Measurements from ENCODE around the gene DNAJC1.

The DNAJC1 gene

GRCh38 chr10:21995557-21995956 is 8.0 kb downstream of the DNAJC1 start:
- Histone ChIP-seq H3K9ac (ENCODE audit: low read depth, low read length) (no peak overlapping the region), H2AFZ (ENCODE audit: low read depth, low read length) (no peak overlapping the region), H3K27ac (ENCODE audit: low read length) (no peak overlapping the region), H3K4me2 (ENCODE audit: insufficient read depth, low read length) (no peak overlapping the region), H3K9me3 (ENCODE audit: insufficient read depth, low read length, severe bottlenecking) (no peaks in the 10 kb centered on the region), H4K20me1 (ENCODE audit: insufficient read depth, low read length) (no peaks in the 10 kb centered on the region; the same call in 1 of the 2 replicates), H3K4me3 (ENCODE audit: low read depth in 1 of 2, low read length in 2 of 2) (no peak overlapping the region), H3K36me3 (ENCODE audit: insufficient read depth, low read length) (no peaks in the 10 kb centered on the region), H3K79me2 (ENCODE audit: insufficient read depth, low read length) (no peaks in the 10 kb centered on the region), H3K27me3 (ENCODE audit: insufficient read depth, low read length, poor library complexity) (no peaks in the 10 kb centered on the region), H3K4me1 (ENCODE audit: insufficient read depth, low read length) (no peaks in the 10 kb centered on the region)
- no peak for DNase-seq
- ATAC-seq (ENCODE audit: insufficient read depth, low read depth): no peak
- no peak for TF ChIP-seq CTCF (IDR thresholded peaks at IDR 0.05; ENCODE audit: borderline replicate concordance, extremely low read depth, low read length, poor library complexity, severe bottlenecking)
- TF ChIP-seq EZH2 (IDR thresholded peaks at IDR 0.05; ENCODE audit: borderline replicate concordance, low read depth, low read length, severe bottlenecking): no peak

GRCh38 chr10:21993360-21994001 is 10.0 kb downstream of the DNAJC1 start:
- no peaks in the 10 kb centered on the region for H3K79me2 ChIP-seq (ENCODE audit: insufficient read depth, low read length)
- no peaks in the 10 kb centered on the region for H3K27me3 ChIP-seq (ENCODE audit: insufficient read depth, low read length, poor library complexity)
- no peak overlapping the region for H3K4me2 ChIP-seq (ENCODE audit: insufficient read depth, low read length)
- no peak overlapping the region for H3K9ac ChIP-seq (ENCODE audit: low read depth, low read length)
- no peak for TF ChIP-seq EZH2 (IDR thresholded peaks at IDR 0.05; ENCODE audit: borderline replicate concordance, low read depth, low read length, severe bottlenecking)
- peak; percentile 72 for TF ChIP-seq CTCF (IDR thresholded peaks at IDR 0.05; ENCODE audit: borderline replicate concordance, extremely low read depth, low read length, poor library complexity, severe bottlenecking)
- H3K36me3 ChIP-seq (ENCODE audit: insufficient read depth, low read length): no peaks in the 10 kb centered on the region
- H3K9me3 ChIP-seq (ENCODE audit: insufficient read depth, low read length, severe bottlenecking): no peaks in the 10 kb centered on the region
- H2AFZ ChIP-seq (ENCODE audit: low read depth, low read length): no peak overlapping the region
- DNase-seq: no peak
- H3K4me1 ChIP-seq (ENCODE audit: insufficient read depth, low read length): no peaks in the 10 kb centered on the region
- no peak overlapping the region for H3K4me3 ChIP-seq (ENCODE audit: low read depth in 1 of 2, low read length in 2 of 2)
- no peaks in the 10 kb centered on the region; the same call in 1 of the 2 replicates for H4K20me1 ChIP-seq (ENCODE audit: insufficient read depth, low read length)
- H3K27ac ChIP-seq (ENCODE audit: low read length): no peak overlapping the region
- ATAC-seq (ENCODE audit: insufficient read depth, low read depth): peak; percentile 48; the same call in 2 of the 3 replicates

GRCh38 chr10:21991785-21992184 is 11.7 kb downstream of the DNAJC1 start:
- no peak for ATAC-seq (ENCODE audit: insufficient read depth, low read depth)
- Histone ChIP-seq H3K4me1 (ENCODE audit: insufficient read depth, low read length) (no peaks in the 10 kb centered on the region), H3K9ac (ENCODE audit: low read depth, low read length) (no peak overlapping the region), H4K20me1 (ENCODE audit: insufficient read depth, low read length) (no peaks in the 10 kb centered on the region; the same call in 1 of the 2 replicates), H3K27me3 (ENCODE audit: insufficient read depth, low read length, poor library complexity) (no peaks in the 10 kb centered on the region), H3K4me2 (ENCODE audit: insufficient read depth, low read length) (no peak overlapping the region), H3K79me2 (ENCODE audit: insufficient read depth, low read length) (no peaks in the 10 kb centered on the region), H3K36me3 (ENCODE audit: insufficient read depth, low read length) (no peaks in the 10 kb centered on the region), H3K4me3 (ENCODE audit: low read depth in 1 of 2, low read length in 2 of 2) (no peak overlapping the region), H3K9me3 (ENCODE audit: insufficient read depth, low read length, severe bottlenecking) (no peaks in the 10 kb centered on the region), H2AFZ (ENCODE audit: low read depth, low read length) (no peak overlapping the region), H3K27ac (ENCODE audit: low read length) (no peak overlapping the region)
- TF ChIP-seq EZH2 (IDR thresholded peaks at IDR 0.05; ENCODE audit: borderline replicate concordance, low read depth, low read length, severe bottlenecking) (no peak), CTCF (IDR thresholded peaks at IDR 0.05; ENCODE audit: borderline replicate concordance, extremely low read depth, low read length, poor library complexity, severe bottlenecking) (no peak)
- DNase-seq: no peak
